ENCODE results near the gene NDUFAF2.

DNA sequence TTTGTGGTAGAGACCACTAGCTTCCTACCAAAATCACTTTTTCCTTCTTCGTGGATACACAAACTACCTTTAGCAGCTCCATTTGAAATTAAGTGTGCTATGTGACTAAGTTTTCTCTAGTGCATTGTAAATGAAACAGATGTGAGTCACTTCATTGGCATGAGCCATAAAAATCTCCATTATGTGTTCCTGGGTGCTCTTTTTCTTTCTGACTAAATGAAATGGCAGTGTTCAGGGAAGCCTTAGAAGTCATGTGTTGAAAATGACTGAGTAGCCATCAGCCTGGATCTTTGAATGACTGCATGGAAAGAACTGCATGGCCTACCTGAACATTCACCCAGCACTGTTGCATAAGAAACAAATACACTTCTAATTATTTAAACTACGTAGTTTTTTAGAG, 107.9 kb downstream of the NDUFAF2 start:
- no peak for TF ChIP-seq GATA2 (IDR thresholded peaks at IDR 0.05; ENCODE audit: low read depth, low read length)
- no peak for TF ChIP-seq GATA3 (IDR thresholded peaks at IDR 0.05; ENCODE audit: low read depth, low read length)

Data from SH-SY5Y (cell line).